Stimulated activated CD4-positive, alpha-beta T cell treated with anti-CD3 and anti-CD28 coated beads, Interleukin-12 subunit alpha, Interleukin-12 subunit beta, amount 100 ng/mL, for 4 hours (primary cell): Measurements from ENCODE around the gene FCF1.
A peak's percentile ranks its signal among the peaks of the same experiment; 100 is the strongest.
"Not testable (repeated sequence)": the region's sequence is repeated elsewhere in the genome, so short reads cannot be mapped to it uniquely, and the experiment has no call there.

ENCODE experiments used
- DNase-seq: peaks from one replicate; pipeline ENCODE4 v3.0.0-alpha.2; 2020

The FCF1 gene

GRCh38 chr14:74703043-74703442 lies 9.9 kb upstream of the FCF1 start:
- DNase-seq = no peak

GRCh38 chr14:74704656-74705055 lies 8.3 kb upstream of the FCF1 start:
- DNase-seq = no peak

- no peak for DNase-seq
Measured at GRCh38 chr14:74705613-74706500, 7.1 kb upstream of the FCF1 start.

- no peak for DNase-seq
Measured at GRCh38 chr14:74710480-74710879, 2.5 kb upstream of the FCF1 start.

- DNase-seq = no peak
Measured at GRCh38 chr14:74711651-74712050, 1.3 kb upstream of the FCF1 start.

GRCh38 chr14:74713395-74713735 lies 421 bp downstream of the FCF1 start:
- DNase-seq = no peak

GRCh38 chr14:74720526-74720925 lies 7.6 kb downstream of the FCF1 start:
- no peak for DNase-seq

- DNase-seq = no peak
Measured at GRCh38 chr14:74723134-74723533, 10.2 kb downstream of the FCF1 start.

- no peak for DNase-seq
Measured at GRCh38 chr14:74732387-74732786, 19.4 kb downstream of the FCF1 start.

GRCh38 chr14:74733221-74733620 lies 20.3 kb downstream of the FCF1 start:
- no peak for DNase-seq

- DNase-seq = no peak
Measured at GRCh38 chr14:74735125-74735524, 22.2 kb downstream of the FCF1 start.

GRCh38 chr14:74737753-74738325 lies 24.9 kb downstream of the FCF1 start:
- no peak for DNase-seq

GRCh38 chr14:74739293-74740030 lies 26.5 kb downstream of the FCF1 start:
- no peak for DNase-seq

- no peak for DNase-seq
Measured at GRCh38 chr14:74747237-74747636, 34.3 kb downstream of the FCF1 start.

GRCh38 chr14:74754157-74754556 lies 41.2 kb downstream of the FCF1 start:
- no peak for DNase-seq

- DNase-seq = no peak
Measured at GRCh38 chr14:74754899-74755298, 42.0 kb downstream of the FCF1 start.

- no peak for DNase-seq
Measured at GRCh38 chr14:74756326-74756725, 43.4 kb downstream of the FCF1 start.

GRCh38 chr14:74758505-74758904 lies 45.6 kb downstream of the FCF1 start:
- not testable (repeated sequence) for DNase-seq

- DNase-seq = peak; percentile 85
Measured at GRCh38 chr14:74762917-74763802, 50.2 kb downstream of the FCF1 start, which contains the start of gene YLPM1. Gene YLPM1, plus strand, starts transcription at chr14:74763316. Its CDS starts 174 bp downstream, at chr14:74763490.

- peak; percentile 4 for DNase-seq
Measured at GRCh38 chr14:74763803-74764531, 51.0 kb downstream of the FCF1 start.

- no peak for DNase-seq
Measured at GRCh38 chr14:74765721-74766120, 52.8 kb downstream of the FCF1 start.

- DNase-seq = no peak
Measured at GRCh38 chr14:74771399-74771798, 58.5 kb downstream of the FCF1 start.
